Loucy (cell line): ENCODE data around the gene CPEB3.

ENCODE experiments used
- CTCF ChIP-seq: fragments of 200-600 bp; sonication (generic); conservative IDR thresholded peaks from 2 replicates; pipeline ENCODE4 v1.5.1; 2014; ENCODE audit warnings: mild to moderate bottlenecking, antibody characterized with exemption, low read length
- EZH2phosphoT487 ChIP-seq: fragments of 200-600 bp; IDR thresholded peaks from 2 replicates; pipeline ENCODE4 v1.6.1; 2018; ENCODE audit warnings: antibody characterized with exemption, mild to moderate bottlenecking, moderate library complexity, borderline replicate concordance

GRCh38 chr10:92298487-92298886 is 7.6 kb upstream of the CPEB3 start:
- TF ChIP-seq CTCF, result no peak
- no peak for TF ChIP-seq EZH2phosphoT487
